Nephron (organoid): ENCODE data around the gene MEMO1.
"Not testable (repeated sequence)": the region's sequence is repeated elsewhere in the genome, so short reads cannot be mapped to it uniquely, and the experiment has no call there.

Experiments
- H3K27ac Mint-ChIP-seq, 3 experiments: 2 replicates each; pipeline ENCODE4 v1.8.0; 2020; ENCODE audit warnings: mixed read lengths in 3 of 3, mild to moderate bottlenecking in 2 of 3, moderate library complexity in 1 of 3
- H3K27me3 Mint-ChIP-seq: 2 replicates; pipeline ENCODE4 v1.8.0; 2021; ENCODE audit warnings: low read depth, mild to moderate bottlenecking, moderate library complexity, mixed read lengths
- H3K36me3 Mint-ChIP-seq: 2 replicates; pipeline ENCODE4 v1.8.0; 2020; ENCODE audit warnings: low read depth, mixed read lengths
- H3K4me1 Mint-ChIP-seq: 2 replicates; pipeline ENCODE4 v1.8.0; 2020; ENCODE audit warnings: mixed read lengths
- H3K4me3 Mint-ChIP-seq, 3 experiments: 2 replicates each; pipeline ENCODE4 v1.8.0; 2020; ENCODE audit warnings: mild to moderate bottlenecking in 3 of 3, mixed read lengths in 3 of 3, moderate library complexity in 2 of 3
- H3K9me3 Mint-ChIP-seq: 2 replicates; pipeline ENCODE4 v1.8.0; 2020; ENCODE audit warnings: mixed read lengths
- TF ChIP-seq, protein P1 (sequence below), 3 experiments: fragments of 200-600 bp; sonication (generic); IDR thresholded peaks; one replicate each; pipeline ENCODE4 v1.5.0; 2021; ENCODE audit warnings: antibody characterized with exemption in 3 of 3; ENCODE audit not compliant: unreplicated experiment in 3 of 3

MEMO1 gene

GRCh38 chr2:31877008-31877407 is 133.8 kb downstream of the MEMO1 start:
- Mint-ChIP-seq H3K9me3 (no peaks in the 10 kb centered on the region), H3K4me1 (no peaks in the 10 kb centered on the region), H3K4me3 (no peak overlapping the region), H3K27me3 (no peaks in the 10 kb centered on the region), H3K27ac (no peak overlapping the region), H3K36me3 (peaks cover 19% of the 10 kb centered on the region)
- TF ChIP-seq, protein P1, sequence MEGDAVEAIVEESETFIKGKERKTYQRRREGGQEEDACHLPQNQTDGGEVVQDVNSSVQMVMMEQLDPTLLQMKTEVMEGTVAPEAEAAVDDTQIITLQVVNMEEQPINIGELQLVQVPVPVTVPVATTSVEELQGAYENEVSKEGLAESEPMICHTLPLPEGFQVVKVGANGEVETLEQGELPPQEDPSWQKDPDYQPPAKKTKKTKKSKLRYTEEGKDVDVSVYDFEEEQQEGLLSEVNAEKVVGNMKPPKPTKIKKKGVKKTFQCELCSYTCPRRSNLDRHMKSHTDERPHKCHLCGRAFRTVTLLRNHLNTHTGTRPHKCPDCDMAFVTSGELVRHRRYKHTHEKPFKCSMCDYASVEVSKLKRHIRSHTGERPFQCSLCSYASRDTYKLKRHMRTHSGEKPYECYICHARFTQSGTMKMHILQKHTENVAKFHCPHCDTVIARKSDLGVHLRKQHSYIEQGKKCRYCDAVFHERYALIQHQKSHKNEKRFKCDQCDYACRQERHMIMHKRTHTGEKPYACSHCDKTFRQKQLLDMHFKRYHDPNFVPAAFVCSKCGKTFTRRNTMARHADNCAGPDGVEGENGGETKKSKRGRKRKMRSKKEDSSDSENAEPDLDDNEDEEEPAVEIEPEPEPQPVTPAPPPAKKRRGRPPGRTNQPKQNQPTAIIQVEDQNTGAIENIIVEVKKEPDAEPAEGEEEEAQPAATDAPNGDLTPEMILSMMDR (IDR thresholded peaks at IDR 0.05; ENCODE audit: unreplicated experiment in 3 of 3), result no peak

- Mint-ChIP-seq H3K27ac (no peak overlapping the region), H3K36me3 (peaks cover 13% of the 10 kb centered on the region)
Observed at GRCh38 chr2:31874071-31874470, 136.7 kb downstream of the MEMO1 start.

DNA sequence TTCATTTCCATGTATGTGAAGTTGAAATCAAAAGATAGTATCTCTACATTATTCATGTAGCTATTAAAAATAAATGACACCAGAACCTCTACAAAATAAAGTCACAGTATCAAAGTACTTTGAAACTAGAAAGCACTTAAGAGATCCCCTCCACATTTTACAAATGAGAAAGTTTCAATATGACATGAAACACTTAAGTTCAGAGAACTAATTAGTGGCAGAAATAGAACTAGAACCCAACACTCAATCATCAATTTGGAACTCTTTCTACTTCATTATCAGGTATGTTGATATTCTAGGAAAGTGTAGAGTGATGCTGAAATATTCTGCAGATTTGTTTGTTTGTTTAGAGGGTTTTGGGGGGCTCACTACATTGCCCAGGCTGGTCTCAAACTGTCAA is 145.6 kb downstream of the MEMO1 start:
- Mint-ChIP-seq H3K4me3 (no peak overlapping the region), H3K4me1 (no peaks in the 10 kb centered on the region), H3K9me3 (no peaks in the 10 kb centered on the region), H3K27ac (no peak overlapping the region), H3K27me3 (no peaks in the 10 kb centered on the region), H3K36me3 (peaks cover 19% of the 10 kb centered on the region)
- TF ChIP-seq, protein P1 (IDR thresholded peaks at IDR 0.05; ENCODE audit: unreplicated experiment in 3 of 3), result no peak

More at GRCh38 chr2:31874071-31874470, 136.7 kb downstream of the MEMO1 start:
- Mint-ChIP-seq H3K27me3 (no peaks in the 10 kb centered on the region), H3K4me3 (no peak overlapping the region), H3K4me1 (no peaks in the 10 kb centered on the region), H3K9me3 (no peaks in the 10 kb centered on the region)
- TF ChIP-seq, protein P1 (IDR thresholded peaks at IDR 0.05; ENCODE audit: unreplicated experiment in 3 of 3), result no peak

DNA sequence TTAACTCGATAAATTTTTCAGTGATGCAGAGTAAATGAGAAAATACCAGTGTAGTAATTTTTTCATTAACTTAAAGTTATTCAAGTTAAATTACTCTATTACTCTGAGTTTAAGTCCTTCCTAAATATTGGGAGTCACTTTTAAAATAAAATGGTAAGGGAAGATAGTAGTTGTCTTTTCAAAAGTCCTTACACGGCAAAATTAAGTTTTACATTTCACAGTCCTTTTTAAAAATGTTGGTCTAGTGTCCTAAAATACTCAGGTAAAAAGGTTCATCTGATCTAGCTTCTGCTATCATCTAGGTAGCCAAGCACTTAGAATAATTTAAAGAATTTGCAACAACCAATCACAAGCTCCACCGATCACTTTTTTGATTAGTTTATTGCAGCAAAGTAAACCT is 146.9 kb downstream of the MEMO1 start:
- no peak overlapping the region for H3K4me3 Mint-ChIP-seq
- H3K9me3 Mint-ChIP-seq, result no peaks in the 10 kb centered on the region
- no peak overlapping the region for H3K27ac Mint-ChIP-seq
- H3K36me3 Mint-ChIP-seq, result peaks cover 19% of the 10 kb centered on the region
- TF ChIP-seq, protein P1 (IDR thresholded peaks at IDR 0.05; ENCODE audit: unreplicated experiment in 3 of 3), result no peak
- H3K27me3 Mint-ChIP-seq, result no peaks in the 10 kb centered on the region
- no peaks in the 10 kb centered on the region for H3K4me1 Mint-ChIP-seq

DNA sequence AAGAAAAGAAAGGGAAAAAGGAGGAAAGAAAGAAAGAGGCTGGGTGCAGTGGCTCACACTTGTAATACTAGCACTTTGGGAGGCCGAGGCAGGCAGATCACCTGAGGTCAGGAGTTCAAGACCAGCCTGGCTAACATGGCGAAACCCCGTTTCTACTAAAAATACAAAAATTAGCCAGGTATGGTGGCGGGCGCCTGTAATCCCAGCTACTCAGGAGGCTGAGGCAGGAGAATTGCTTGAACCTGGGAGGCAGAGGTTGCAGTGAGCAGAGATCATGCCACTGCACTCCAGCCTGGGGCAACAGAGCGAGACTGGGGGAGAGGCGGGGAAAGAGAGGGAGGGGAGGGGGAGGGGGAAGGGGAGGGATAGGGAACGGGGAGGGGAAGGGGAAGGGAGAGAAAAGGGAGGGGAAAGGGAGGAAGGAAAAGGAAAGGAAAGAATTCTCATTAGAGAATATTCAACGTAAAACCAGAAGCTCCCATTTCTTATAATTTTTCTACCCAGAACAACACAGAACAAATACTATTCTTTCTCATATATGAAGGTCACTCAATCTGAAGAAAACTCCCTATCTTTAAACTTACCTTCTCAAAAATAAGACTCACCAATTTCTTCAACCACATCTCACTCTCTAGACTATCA is 147.7 kb downstream of the MEMO1 start:
- not testable (repeated sequence) for H3K4me1 Mint-ChIP-seq, H3K27me3 Mint-ChIP-seq, H3K27ac Mint-ChIP-seq, H3K9me3 Mint-ChIP-seq, H3K4me3 Mint-ChIP-seq
- H3K36me3 Mint-ChIP-seq, result peaks cover 19% of the 10 kb centered on the region

DNA sequence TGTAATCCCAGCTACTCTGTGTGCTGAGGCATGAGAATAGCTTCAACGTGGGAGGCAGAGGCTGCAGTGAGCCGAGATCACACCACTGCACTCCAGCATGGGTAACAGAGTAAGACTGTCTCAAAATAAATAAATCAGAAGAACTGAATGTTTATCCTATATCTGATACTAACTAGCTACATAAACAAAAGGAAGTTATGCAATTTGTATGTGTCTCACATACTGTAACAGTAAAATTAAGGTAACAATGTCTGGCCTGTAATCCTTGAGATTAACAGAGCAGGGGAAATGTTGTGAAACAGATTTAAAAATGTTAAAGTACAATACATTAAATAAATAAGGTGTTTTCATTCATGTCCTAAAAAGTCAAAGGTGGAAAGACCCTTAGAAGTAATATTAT is 150.8 kb downstream of the MEMO1 start:
- Mint-ChIP-seq H3K9me3 (no peaks in the 10 kb centered on the region), H3K27ac (no peak overlapping the region), H3K4me1 (no peaks in the 10 kb centered on the region), H3K27me3 (no peaks in the 10 kb centered on the region), H3K36me3 (peaks cover 8% of the 10 kb centered on the region), H3K4me3 (no peak overlapping the region)
- TF ChIP-seq, protein P1 (IDR thresholded peaks at IDR 0.05; ENCODE audit: unreplicated experiment in 3 of 3), result no peak
